ENCODE data around the gene ZNF350.

The ZNF350 gene

GRCh38 chr19:51919606-51920005, 67.0 kb downstream of the ZNF350 start:
- no peak for TF ChIP-seq CTCF (IDR thresholded peaks at IDR 0.05; ENCODE audit: unreplicated experiment in 3 of 3)
- peaks cover 69% of the 10 kb centered on the region for H3K9me3 Mint-ChIP-seq
- no peaks in the 10 kb centered on the region for H3K36me3 Mint-ChIP-seq (ENCODE audit: low read depth)
- H3K27me3 Mint-ChIP-seq (ENCODE audit: low read depth) = no peaks in the 10 kb centered on the region
- no peak overlapping the region for H3K27ac Mint-ChIP-seq
- H3K4me3 Mint-ChIP-seq = no peak overlapping the region
- no peaks in the 10 kb centered on the region for H3K4me1 Mint-ChIP-seq

- Mint-ChIP-seq H3K27me3 (ENCODE audit: low read depth) (no peaks in the 10 kb centered on the region), H3K36me3 (ENCODE audit: low read depth) (no peaks in the 10 kb centered on the region), H3K27ac (no peak overlapping the region), H3K4me3 (no peak overlapping the region), H3K9me3 (peaks cover 61% of the 10 kb centered on the region), H3K4me1 (no peaks in the 10 kb centered on the region)
- no peak for TF ChIP-seq CTCF (IDR thresholded peaks at IDR 0.05; ENCODE audit: unreplicated experiment in 3 of 3)
These were observed 70.5 kb downstream of the ZNF350 start for GRCh38 chr19:51916167-51916566.

GRCh38 chr19:51915324-51915867, 71.2 kb downstream of the ZNF350 start:
- Mint-ChIP-seq H3K36me3 (ENCODE audit: low read depth) (no peaks in the 10 kb centered on the region), H3K9me3 (peaks cover 58% of the 10 kb centered on the region), H3K27ac (no peak overlapping the region), H3K4me3 (no peak overlapping the region), H3K27me3 (ENCODE audit: low read depth) (no peaks in the 10 kb centered on the region), H3K4me1 (no peaks in the 10 kb centered on the region)
- TF ChIP-seq CTCF (IDR thresholded peaks at IDR 0.05; ENCODE audit: unreplicated experiment in 3 of 3) = no peak

Data from nephron (organoid).